H9 (cell line): ENCODE data around the gene PI4K2A. TPM values are rescaled to one million over a fixed set of nuclear protein-coding genes. Genes with fewer than 3 reads are reported as not detected.

ENCODE experiments used
- DNase-seq: peaks from one replicate; pipeline ENCODE4 v3.0.0-alpha.2; 2017
- H2AFZ ChIP-seq: one replicate; pipeline ENCODE4 v1.6.1; 2013; ENCODE audit warnings: mild to moderate bottlenecking, low read length, control low read depth, moderate library complexity
- H2AK5ac ChIP-seq: 2 replicates; pipeline ENCODE4 v1.6.1; 2013; ENCODE audit warnings: low read length, control low read depth, mixed read lengths; ENCODE audit not compliant: insufficient read length
- H2BK120ac ChIP-seq: one replicate; pipeline ENCODE4 v1.6.1; 2013; ENCODE audit warnings: low read depth, mild to moderate bottlenecking, low read length, control low read depth, inconsistent platforms; ENCODE audit not compliant: poor library complexity, severe bottlenecking
- H2BK12ac ChIP-seq: 2 replicates; pipeline ENCODE4 v1.6.1; 2013; ENCODE audit warnings: low read length, control low read depth, mixed read lengths, low read depth; ENCODE audit not compliant: insufficient read length
- H2BK15ac ChIP-seq: 2 replicates; pipeline ENCODE4 v1.6.1; 2013; ENCODE audit warnings: low read depth, low read length, control low read depth
- H2BK20ac ChIP-seq: one replicate; pipeline ENCODE4 v1.6.1; 2013; ENCODE audit warnings: low read depth, mild to moderate bottlenecking, low read length, control low read depth, inconsistent platforms; ENCODE audit not compliant: poor library complexity, severe bottlenecking
- H2BK5ac ChIP-seq: 2 replicates; pipeline ENCODE4 v1.6.1; 2013; ENCODE audit warnings: low read length, control low read depth, mixed read lengths; ENCODE audit not compliant: insufficient read length
- H3K14ac ChIP-seq: 2 replicates; pipeline ENCODE4 v1.6.1; 2013; ENCODE audit warnings: low read length, control low read depth; ENCODE audit not compliant: insufficient read depth
- H3K18ac ChIP-seq: 2 replicates; pipeline ENCODE4 v1.6.1; 2013; ENCODE audit warnings: low read depth, mild to moderate bottlenecking, mixed read lengths, low read length, control low read depth; ENCODE audit not compliant: insufficient read length
- H3K23ac ChIP-seq: 2 replicates; pipeline ENCODE4 v1.6.1; 2013; ENCODE audit warnings: low read length, control low read depth, mixed read lengths, low read depth; ENCODE audit not compliant: insufficient read length
- H3K23me2 ChIP-seq: 2 replicates; pipeline ENCODE4 v1.6.1; 2013; ENCODE audit warnings: low read depth, mild to moderate bottlenecking, mixed read lengths, low read length, control low read depth; ENCODE audit not compliant: insufficient read length, poor library complexity, severe bottlenecking
- H3K27ac ChIP-seq: 2 replicates; pipeline ENCODE4 v1.5.1; 2013; ENCODE audit warnings: low read length, control low read depth, mixed read lengths, low read depth; ENCODE audit not compliant: insufficient read length
- H3K27me3 ChIP-seq: 2 replicates; pipeline ENCODE4 v1.6.1; 2013; ENCODE audit warnings: low read length, control low read depth, inconsistent platforms; ENCODE audit not compliant: insufficient read depth
- H3K4ac ChIP-seq: 2 replicates; pipeline ENCODE4 v1.6.1; 2013; ENCODE audit warnings: low read depth, mild to moderate bottlenecking, control low read depth, inconsistent platforms, low read length, moderate library complexity
- H3K4me1 ChIP-seq: 2 replicates; pipeline ENCODE4 v1.6.1; 2013; ENCODE audit warnings: low read length, control low read depth, inconsistent platforms; ENCODE audit not compliant: insufficient read depth
- H3K4me2 ChIP-seq: 2 replicates; pipeline ENCODE4 v1.6.1; 2013; ENCODE audit warnings: low read length, control low read depth, mixed read lengths; ENCODE audit not compliant: insufficient read length, insufficient read depth
- H3K56ac ChIP-seq: 2 replicates; pipeline ENCODE4 v1.6.1; 2013; ENCODE audit warnings: low read depth, mild to moderate bottlenecking, mixed read lengths, low read length, control low read depth; ENCODE audit not compliant: insufficient read length
- H3K79me1 ChIP-seq: 2 replicates; pipeline ENCODE4 v1.6.1; 2013; ENCODE audit warnings: low read depth, mild to moderate bottlenecking, moderate library complexity, low read length, control low read depth, inconsistent platforms; ENCODE audit not compliant: insufficient read depth, poor library complexity, severe bottlenecking
- H3K79me2 ChIP-seq: 2 replicates; pipeline ENCODE4 v1.6.1; 2013; ENCODE audit warnings: low read length, control low read depth, inconsistent platforms; ENCODE audit not compliant: insufficient read depth
- H3K9ac ChIP-seq: 2 replicates; pipeline ENCODE4 v1.6.1; 2013; ENCODE audit warnings: low read length, control low read depth, mixed read lengths; ENCODE audit not compliant: insufficient read length; ENCODE audit errors: extremely low read depth
- H3K9me3 ChIP-seq: one replicate; pipeline ENCODE4 v1.6.1; 2013; ENCODE audit warnings: low read depth, low read length, inconsistent platforms; ENCODE audit not compliant: control insufficient read depth
- H3T11ph ChIP-seq: one replicate; pipeline ENCODE4 v1.6.1; 2013; ENCODE audit warnings: mild to moderate bottlenecking, low read length, control low read depth, inconsistent platforms
- H4K20me1 ChIP-seq: one replicate; pipeline ENCODE4 v1.6.1; 2013; ENCODE audit not compliant: control insufficient read depth, insufficient read length, insufficient read depth
- H4K5ac ChIP-seq: 2 replicates; pipeline ENCODE4 v1.6.1; 2013; ENCODE audit warnings: low read depth, mild to moderate bottlenecking, mixed read lengths, low read length, control low read depth; ENCODE audit not compliant: insufficient read length
- H4K8ac ChIP-seq: replicated peaks from 2 replicates; pipeline ENCODE4 v1.6.1; 2013; ENCODE audit warnings: low read length, control low read depth, mixed read lengths, low read depth; ENCODE audit not compliant: insufficient read length
- H4K91ac ChIP-seq: 2 replicates; pipeline ENCODE4 v1.6.1; 2013; ENCODE audit warnings: low read depth, mild to moderate bottlenecking, moderate library complexity, mixed read lengths, low read length, control low read depth; ENCODE audit not compliant: insufficient read length
- H3K27ac Mint-ChIP-seq, 3 experiments: 2 replicates in 2 of 3; 3 replicates in 1 of 3; pipeline ENCODE4 v1.8.0; 2020 to 2021; ENCODE audit warnings: mixed read lengths in 3 of 3, mild to moderate bottlenecking in 1 of 3, moderate library complexity in 1 of 3
- H3K27me3 Mint-ChIP-seq: 2 replicates; pipeline ENCODE4 v1.8.0; 2021; ENCODE audit warnings: low read depth, mild to moderate bottlenecking, moderate library complexity, mixed read lengths
- H3K36me3 Mint-ChIP-seq, 3 experiments: 2 replicates in 2 of 3; 3 replicates in 1 of 3; pipeline ENCODE4 v1.8.0; 2020 to 2021; ENCODE audit warnings: low read depth in 3 of 3, mixed read lengths in 3 of 3; ENCODE audit not compliant: insufficient read depth in 1 of 3
- H3K4me1 Mint-ChIP-seq, 2 experiments: 2 replicates each; pipeline ENCODE4 v1.8.0; 2020; ENCODE audit warnings: mixed read lengths in 2 of 2
- H3K4me3 Mint-ChIP-seq, 2 experiments: 2 replicates in 1 of 2; 3 replicates in 1 of 2; pipeline ENCODE4 v1.8.0; 2020 to 2021; ENCODE audit warnings: mild to moderate bottlenecking in 2 of 2, mixed read lengths in 2 of 2, moderate library complexity in 1 of 2
- H3K9me3 Mint-ChIP-seq, 2 experiments: 2 replicates in 1 of 2; 3 replicates in 1 of 2; pipeline ENCODE4 v1.8.0; 2020; ENCODE audit warnings: mild to moderate bottlenecking in 2 of 2, mixed read lengths in 2 of 2, moderate library complexity in 1 of 2
- CTCF ChIP-seq: fragments of 200-600 bp; sonication (generic); conservative IDR thresholded peaks from 3 replicates; pipeline ENCODE4 v1.8.0; 2021; ENCODE audit warnings: antibody characterized with exemption, mild to moderate bottlenecking
- WGBS: extraction: QIAGEN DNeasy Blood & Tissue Kit; methylation state at CpG from one replicate; pipeline ENCODE4 v1.1.7; 2013; ENCODE audit warnings: missing lambda C conversion rate, low lambda C conversion rate, mixed read lengths; ENCODE audit not compliant: insufficient read length; ENCODE audit errors: extremely low coverage; 5-methylcytosine and 5-hydroxymethylcytosine counted together
- total RNA-seq: library from RNA; stranded (reverse); gene quantifications from 2 replicates; pipeline ENCODE4 v1.2.1, GENCODE V29; 2021

Gene PI4K2A
- total RNA-seq, 1 experiment from 2014 or later = 30.9 TPM

DNA sequence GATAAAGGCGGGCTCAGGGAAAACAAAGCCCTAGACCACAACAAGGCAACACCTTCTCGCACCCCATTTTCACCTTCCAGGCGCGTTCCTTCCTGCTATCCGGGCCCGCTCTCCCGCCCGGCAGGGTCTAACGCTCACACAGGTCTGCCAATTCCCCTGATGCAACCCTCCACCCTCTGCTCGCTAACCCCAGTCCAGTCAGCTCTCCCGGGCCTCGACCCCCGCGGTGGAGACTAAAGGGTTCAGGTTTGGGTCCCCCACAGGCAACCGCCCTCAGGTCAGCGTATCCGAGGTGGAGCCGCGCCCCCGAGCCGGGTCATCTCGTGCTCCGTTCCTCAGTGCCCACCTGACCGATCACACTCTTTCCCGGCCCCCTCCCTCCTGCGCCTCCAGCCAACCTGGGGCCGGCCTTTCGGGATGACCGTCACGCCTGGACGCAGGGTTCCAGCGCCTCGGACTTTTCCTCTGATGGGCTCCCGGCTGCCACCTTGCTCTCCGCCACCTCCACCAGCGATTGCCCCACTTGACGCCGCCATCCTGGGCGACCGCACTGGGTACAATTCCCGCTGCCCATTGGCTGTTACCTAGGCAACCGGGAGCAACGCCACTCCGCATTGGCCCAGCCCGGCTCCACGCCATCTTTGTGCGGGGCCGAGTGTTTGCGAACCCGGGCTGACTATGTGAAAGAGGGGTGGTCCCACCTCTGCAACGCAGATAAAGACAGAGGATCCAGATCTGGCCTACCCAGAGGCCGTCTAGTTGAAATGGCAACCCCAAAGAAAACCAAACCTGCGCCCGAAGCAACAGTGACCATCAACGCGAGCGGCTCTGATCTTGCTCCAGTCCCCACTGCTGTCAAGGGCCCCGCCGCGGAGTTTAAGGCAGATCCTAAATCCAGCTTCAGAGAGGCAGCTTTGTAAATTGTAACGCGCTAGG is 7.3 kb upstream of the PI4K2A start, which contains the start of gene MORN4:
Gene MORN4, minus strand, starts transcription at position 552 of the 936 bp plus-strand sequence. CDS start 13,847 bp downstream, outside the sequence.
- Histone ChIP-seq H3K14ac (peak within 1 kb of the TSS; percentile 8; the same call in 1 of the 2 replicates), H2BK5ac (no peak within 1 kb of the TSS), H3K23ac (no peak within 1 kb of the TSS), H3K18ac (peak within 1 kb of the TSS; percentile 33), H3K27me3 (no peaks in the 10 kb centered on the region), H3T11ph (no peak within 1 kb of the TSS), H3K79me1 (no peaks in the 10 kb centered on the region), H3K9ac (peak within 1 kb of the TSS; percentile 66), H3K9me3 (no peaks in the 10 kb centered on the region), H2BK12ac (no peak within 1 kb of the TSS), H3K4ac (no peak within 1 kb of the TSS), H3K27ac (no peak within 1 kb of the TSS), H2BK120ac (no peak within 1 kb of the TSS), H2AK5ac (no peak within 1 kb of the TSS), H3K4me2 (peak within 1 kb of the TSS; percentile 89), H2BK15ac (no peak within 1 kb of the TSS), H3K79me2 (0 out of 2 replicates have a peak, but pooled peaks cover 3% of the 10 kb centered on the region), H4K5ac (no peak within 1 kb of the TSS), H2BK20ac (no peak within 1 kb of the TSS), H4K8ac (no peak within 1 kb of the TSS), H4K20me1 (no peaks in the 10 kb centered on the region), H3K23me2 (peaks cover 7% of the 10 kb centered on the region), H3K4me1 (no peaks in the 10 kb centered on the region), H4K91ac (no peak within 1 kb of the TSS), H2AFZ (peak within 1 kb of the TSS; percentile 3), H3K56ac (no peak within 1 kb of the TSS)
- Mint-ChIP-seq H3K4me3 (peak within 1 kb of the TSS; percentile 98 to 99), H3K36me3 (peaks cover 0 to 2% (median 2%) of the 10 kb centered on the region in 3 experiments; a peak in 4 of 7 replicates), H3K9me3 (no peaks in the 10 kb centered on the region; a peak in 1 of 5 replicates), H3K27me3 (no peaks in the 10 kb centered on the region), H3K27ac (peak within 1 kb of the TSS; percentile 96 to 99 (median 99)), H3K4me1 (peaks cover 9 to 13% of the 10 kb centered on the region in 2 experiments)
- WGBS = no CpG with 5 or more reads among the region's 62 CpGs
- DNase-seq = peak; percentile 96
- no peak for TF ChIP-seq CTCF
